HepG2 (cell line): ENCODE measurements around the gene CCDC192. TPM values are rescaled to one million over a fixed set of nuclear protein-coding genes. Genes with fewer than 3 reads are reported as not detected.

Experiments used
- ATAC-seq: fragments of 200-7000 bp; cut with Tn5 transposase; 3 replicates; pipeline ENCODE4 v1.9.1; 2020; ENCODE audit warnings: mild to moderate bottlenecking, moderate library complexity
- BruUV-seq: library from RNA; stranded (reverse); fragments of 400-500 nt; replicated peaks from 2 replicates; lab custom pipeline; 2021; lab: Mats Ljungman, UMichigan
- CTCF ChIA-PET: fragments of 300-600 bp; formaldehyde crosslinking; extraction: SDS; loops from one replicate; lab custom pipeline; 2021; ENCODE audit warnings: low total read pairs, inconsistent platforms, low intra/inter-chr PET ratio; lab: Yijun Ruan, JAX
- POLR2A ChIA-PET: fragments of 350-600 bp; sonication (Branson Sonifier 250); formaldehyde crosslinking; loops from one replicate; lab custom pipeline; 2020; ENCODE audit warnings: antibody characterized with exemption, inconsistent platforms; lab: Yijun Ruan, JAX
- DNase-seq: peaks from one replicate; pipeline ENCODE4 v3.0.0-alpha.2; 2015; ENCODE audit warnings: low spot score
- FAIRE-seq: peaks from 3 replicates; lab custom pipeline; 2011; peaks lifted over from hg19 to GRCh38; lab: Jason Lieb, UNC
- H2AFZ ChIP-seq: one replicate; pipeline ENCODE4 v1.6.1; 2011; ENCODE audit warnings: low read length, inconsistent platforms
- H3K27ac ChIP-seq: fragments of 300-600 bp; 3 replicates; pipeline ENCODE4 v1.8.0; 2011; ENCODE audit warnings: mixed run types, mild to moderate bottlenecking, mixed read lengths, low read length, inconsistent platforms; ENCODE audit not compliant: insufficient read depth; ENCODE audit errors: extremely low read length
- H3K27me3 ChIP-seq, 2 experiments: fragments of 200-600 bp in 1 of 2; 2 replicates in 1 of 2; 3 replicates in 1 of 2; pipeline versions ENCODE4 v1.6.0 to v1.8.0; 2011; ENCODE audit warnings: low read length in 2 of 2, mild to moderate bottlenecking in 2 of 2, moderate library complexity in 2 of 2, inconsistent platforms in 1 of 2; ENCODE audit not compliant: insufficient read depth in 2 of 2, control insufficient read depth in 1 of 2
- H3K36me3 ChIP-seq, 2 experiments: fragments of 200-600 bp in 1 of 2; replicated peaks in 1 of 2; 2 replicates in 1 of 2; 3 replicates in 1 of 2; pipeline versions ENCODE4 v1.5.1 to v1.8.0; 2011; ENCODE audit warnings: low read length in 2 of 2, inconsistent platforms in 1 of 2; ENCODE audit not compliant: insufficient read depth in 2 of 2, control insufficient read depth in 1 of 2
- H3K4me1 ChIP-seq: 2 replicates; pipeline ENCODE4 v1.5.1; 2012; ENCODE audit warnings: low read length, inconsistent platforms; ENCODE audit not compliant: insufficient read depth
- H3K4me2 ChIP-seq: 2 replicates; pipeline ENCODE4 v1.6.0; 2011; ENCODE audit warnings: low read depth, low read length, inconsistent platforms
- H3K4me3 ChIP-seq, 3 experiments: fragments of 200-600 bp in 1 of 3; sonication (generic), shearing (Covaris generic) in 1 of 3; replicated peaks in 1 of 3; 2 replicates each; pipeline ENCODE4 v1.5.1; 2011 to 2016; ENCODE audit warnings: low read length in 3 of 3, inconsistent platforms in 2 of 3, low read depth in 2 of 3, mild to moderate bottlenecking in 2 of 3, control low read depth in 1 of 3, mixed read lengths in 1 of 3; ENCODE audit not compliant: insufficient read depth in 1 of 3
- H3K79me2 ChIP-seq: one replicate; pipeline ENCODE4 v1.6.1; 2011; ENCODE audit warnings: low read length, inconsistent platforms; ENCODE audit not compliant: insufficient read depth
- H3K9ac ChIP-seq: 2 replicates; pipeline ENCODE4 v1.6.0; 2011; ENCODE audit warnings: mild to moderate bottlenecking, low read depth, low read length, inconsistent platforms; ENCODE audit not compliant: insufficient read depth
- H3K9me3 ChIP-seq: 2 replicates; pipeline ENCODE4 v1.5.1; 2012; ENCODE audit warnings: mild to moderate bottlenecking, low read length
- H4K20me1 ChIP-seq: 2 replicates; pipeline ENCODE4 v1.6.0; 2011; ENCODE audit warnings: inconsistent platforms, mild to moderate bottlenecking, low read length, moderate library complexity; ENCODE audit not compliant: insufficient read depth
- NR2F1 ChIP-seq, 2 experiments: fragments of 450-650 bp in 1 of 2; formaldehyde crosslinking in 1 of 2; IDR thresholded peaks; 2 replicates each; pipeline versions ENCODE4 v1.5.0 to v1.6.1; 2016 to 2020; ENCODE audit warnings: mild to moderate bottlenecking in 1 of 2, missing compliant biosample characterization in 1 of 2, missing genetic modification reagents in 1 of 2, moderate library complexity in 1 of 2
- RFX1 ChIP-seq: fragments of 450-650 bp; IDR thresholded peaks from 2 replicates; pipeline ENCODE4 v1.6.1; 2017
- TEAD2 ChIP-seq: sonication (generic); formaldehyde crosslinking; IDR thresholded peaks from 2 replicates; pipeline ENCODE4 v1.9.0; 2021; ENCODE audit warnings: missing genetic modification reagents
- ZNF225 ChIP-seq: sonication (generic); formaldehyde crosslinking; IDR thresholded peaks from 2 replicates; pipeline ENCODE4 v1.4.0; 2020; ENCODE audit warnings: mild to moderate bottlenecking, missing genetic modification reagents
- ZNF496 ChIP-seq: sonication (generic); formaldehyde crosslinking; IDR thresholded peaks from 2 replicates; pipeline ENCODE4 v1.8.1; 2023; ENCODE audit warnings: mild to moderate bottlenecking, moderate library complexity, missing genetic modification reagents; ENCODE audit not compliant: insufficient replicate concordance
- in situ Hi-C: cut with HindIII; loops from 2 replicates; pipeline ENCODE4 v1.10.0; 2017; ENCODE audit warnings: low pct_unique_long_range_greater_than_20kb; ENCODE audit not compliant: extremely low pct_ligation_motif_present
- intact Hi-C: fragments of 100-400 bp; cut with micrococcal nuclease; formaldehyde crosslinking; loops from one replicate; pipeline ENCODE4 v1.10.0; 2022; ENCODE audit not compliant: unreplicated experiment
- polyA plus RNA-seq, 8 experiments: library from polyadenylated mRNA; depleted of rRNA in 3 of 8; stranded (reverse) in 7 of 8; unstranded in 1 of 8; fragments of >200 nt; fragmentation: Illumina TruSeq in 4 of 8; extraction: Trizol in 4 of 8; gene quantifications; 2 replicates each; pipeline versions ENCODE4 v1.2.1 to v1.2.3, GENCODE V29; 2011 to 2016; ENCODE audit warnings: low read depth in 4 of 8, missing spikeins in 1 of 8, mixed read lengths in 1 of 8; ENCODE audit not compliant: insufficient read depth in 1 of 8
- total RNA-seq, 5 experiments: library from RNA; depleted of rRNA; stranded (reverse); fragments of >200 nt; fragmentation: Illumina TruSeq; extraction: Trizol; gene quantifications; 2 replicates each; pipeline ENCODE4 v1.2.3, GENCODE V29; 2016; ENCODE audit warnings: low read depth in 1 of 5
- TF ChIP-seq, protein P1 (sequence below): sonication (generic); formaldehyde crosslinking; IDR thresholded peaks from 2 replicates; pipeline ENCODE4 v1.5.0; 2020; ENCODE audit warnings: mild to moderate bottlenecking, missing genetic modification reagents
- TF ChIP-seq, protein P2 (sequence below): sonication (generic); formaldehyde crosslinking; IDR thresholded peaks from 2 replicates; pipeline ENCODE4 v1.5.0; 2020; ENCODE audit warnings: mild to moderate bottlenecking, missing genetic modification reagents
- TF ChIP-seq, protein P3 (sequence below): sonication (generic); formaldehyde crosslinking; IDR thresholded peaks from 2 replicates; pipeline ENCODE4 v1.4.0; 2020; ENCODE audit warnings: missing genetic modification reagents
- TF ChIP-seq, protein P4 (sequence below): sonication (generic); formaldehyde crosslinking; IDR thresholded peaks from 2 replicates; pipeline ENCODE4 v1.4.0; 2020; ENCODE audit warnings: missing genetic modification reagents, borderline replicate concordance

CCDC192 gene
- total and polyA plus RNA-seq, 2 of the 13 experiments (the other 11 are each of a cell fraction or from before 2014, with no cell fraction given): not detected

DNA sequence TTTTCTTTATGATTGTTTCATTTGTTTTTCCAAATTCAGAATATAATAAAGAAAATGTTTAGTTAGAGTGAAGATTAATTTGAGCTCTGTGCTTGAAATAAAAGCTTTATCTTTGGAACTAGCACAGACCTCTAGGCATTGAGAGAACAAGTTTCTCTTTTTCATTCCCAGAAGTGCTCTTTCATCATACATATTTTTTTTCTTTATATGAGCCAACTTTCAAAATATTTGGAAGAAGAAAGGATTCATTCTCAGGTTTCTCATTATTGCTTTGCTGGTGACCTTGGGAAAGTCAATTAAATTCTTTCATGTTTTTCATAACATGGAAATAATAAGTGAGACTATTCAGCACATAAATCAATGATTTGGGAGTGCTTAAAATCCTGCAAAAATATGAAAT, 37.5 kb upstream of the CCDC192 start:
- no peak overlapping the region for H3K9ac ChIP-seq
- in situ Hi-C loops: no loop called here
- no peaks in the 10 kb centered on the region for H3K9me3 ChIP-seq
- no peaks in the 10 kb centered on the region for H3K4me1 ChIP-seq
- FAIRE-seq: no peak
- intact Hi-C loops: no loop called here
- no peak for ATAC-seq
- no peaks in the 10 kb centered on the region for H3K79me2 ChIP-seq
- H3K4me2 ChIP-seq: no peak overlapping the region
- H3K4me3 ChIP-seq: no peak overlapping the region
- H3K27ac ChIP-seq: no peak overlapping the region
- H3K27me3 ChIP-seq: no peaks in the 10 kb centered on the region
- no peak overlapping the region for H2AFZ ChIP-seq
- CTCF ChIA-PET: no interaction called here
- H4K20me1 ChIP-seq: no peaks in the 10 kb centered on the region
- H3K36me3 ChIP-seq: no peaks in the 10 kb centered on the region
- POLR2A ChIA-PET: no interaction called here
- DNase-seq: no peak
- TF ChIP-seq, protein P1, sequence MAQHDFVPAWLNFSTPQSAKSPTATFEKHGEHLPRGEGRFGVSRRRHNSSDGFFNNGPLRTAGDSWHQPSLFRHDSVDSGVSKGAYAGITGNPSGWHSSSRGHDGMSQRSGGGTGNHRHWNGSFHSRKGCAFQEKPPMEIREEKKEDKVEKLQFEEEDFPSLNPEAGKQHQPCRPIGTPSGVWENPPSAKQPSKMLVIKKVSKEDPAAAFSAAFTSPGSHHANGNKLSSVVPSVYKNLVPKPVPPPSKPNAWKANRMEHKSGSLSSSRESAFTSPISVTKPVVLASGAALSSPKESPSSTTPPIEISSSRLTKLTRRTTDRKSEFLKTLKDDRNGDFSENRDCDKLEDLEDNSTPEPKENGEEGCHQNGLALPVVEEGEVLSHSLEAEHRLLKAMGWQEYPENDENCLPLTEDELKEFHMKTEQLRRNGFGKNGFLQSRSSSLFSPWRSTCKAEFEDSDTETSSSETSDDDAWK: no peak
- TF ChIP-seq, protein P2, sequence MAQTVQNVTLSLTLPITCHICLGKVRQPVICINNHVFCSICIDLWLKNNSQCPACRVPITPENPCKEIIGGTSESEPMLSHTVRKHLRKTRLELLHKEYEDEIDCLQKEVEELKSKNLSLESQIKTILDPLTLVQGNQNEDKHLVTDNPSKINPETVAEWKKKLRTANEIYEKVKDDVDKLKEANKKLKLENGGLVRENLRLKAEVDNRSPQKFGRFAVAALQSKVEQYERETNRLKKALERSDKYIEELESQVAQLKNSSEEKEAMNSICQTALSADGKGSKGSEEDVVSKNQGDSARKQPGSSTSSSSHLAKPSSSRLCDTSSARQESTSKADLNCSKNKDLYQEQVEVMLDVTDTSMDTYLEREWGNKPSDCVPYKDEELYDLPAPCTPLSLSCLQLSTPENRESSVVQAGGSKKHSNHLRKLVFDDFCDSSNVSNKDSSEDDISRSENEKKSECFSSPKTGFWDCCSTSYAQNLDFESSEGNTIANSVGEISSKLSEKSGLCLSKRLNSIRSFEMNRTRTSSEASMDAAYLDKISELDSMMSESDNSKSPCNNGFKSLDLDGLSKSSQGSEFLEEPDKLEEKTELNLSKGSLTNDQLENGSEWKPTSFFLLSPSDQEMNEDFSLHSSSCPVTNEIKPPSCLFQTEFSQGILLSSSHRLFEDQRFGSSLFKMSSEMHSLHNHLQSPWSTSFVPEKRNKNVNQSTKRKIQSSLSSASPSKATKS: no peak
- TF ChIP-seq RFX1 (no peak), ZNF496 (CRISPR knock-in tag) (no peak), ZNF225 (no peak), NR2F1 (CRISPR knock-in tag; IDR thresholded peaks at IDR 0.05) (no peak), TEAD2 (no peak)
- TF ChIP-seq, protein P3, sequence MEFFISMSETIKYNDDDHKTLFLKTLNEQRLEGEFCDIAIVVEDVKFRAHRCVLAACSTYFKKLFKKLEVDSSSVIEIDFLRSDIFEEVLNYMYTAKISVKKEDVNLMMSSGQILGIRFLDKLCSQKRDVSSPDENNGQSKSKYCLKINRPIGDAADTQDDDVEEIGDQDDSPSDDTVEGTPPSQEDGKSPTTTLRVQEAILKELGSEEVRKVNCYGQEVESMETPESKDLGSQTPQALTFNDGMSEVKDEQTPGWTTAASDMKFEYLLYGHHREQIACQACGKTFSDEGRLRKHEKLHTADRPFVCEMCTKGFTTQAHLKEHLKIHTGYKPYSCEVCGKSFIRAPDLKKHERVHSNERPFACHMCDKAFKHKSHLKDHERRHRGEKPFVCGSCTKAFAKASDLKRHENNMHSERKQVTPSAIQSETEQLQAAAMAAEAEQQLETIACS (CRISPR knock-in tag): no peak
- TF ChIP-seq, protein P4, sequence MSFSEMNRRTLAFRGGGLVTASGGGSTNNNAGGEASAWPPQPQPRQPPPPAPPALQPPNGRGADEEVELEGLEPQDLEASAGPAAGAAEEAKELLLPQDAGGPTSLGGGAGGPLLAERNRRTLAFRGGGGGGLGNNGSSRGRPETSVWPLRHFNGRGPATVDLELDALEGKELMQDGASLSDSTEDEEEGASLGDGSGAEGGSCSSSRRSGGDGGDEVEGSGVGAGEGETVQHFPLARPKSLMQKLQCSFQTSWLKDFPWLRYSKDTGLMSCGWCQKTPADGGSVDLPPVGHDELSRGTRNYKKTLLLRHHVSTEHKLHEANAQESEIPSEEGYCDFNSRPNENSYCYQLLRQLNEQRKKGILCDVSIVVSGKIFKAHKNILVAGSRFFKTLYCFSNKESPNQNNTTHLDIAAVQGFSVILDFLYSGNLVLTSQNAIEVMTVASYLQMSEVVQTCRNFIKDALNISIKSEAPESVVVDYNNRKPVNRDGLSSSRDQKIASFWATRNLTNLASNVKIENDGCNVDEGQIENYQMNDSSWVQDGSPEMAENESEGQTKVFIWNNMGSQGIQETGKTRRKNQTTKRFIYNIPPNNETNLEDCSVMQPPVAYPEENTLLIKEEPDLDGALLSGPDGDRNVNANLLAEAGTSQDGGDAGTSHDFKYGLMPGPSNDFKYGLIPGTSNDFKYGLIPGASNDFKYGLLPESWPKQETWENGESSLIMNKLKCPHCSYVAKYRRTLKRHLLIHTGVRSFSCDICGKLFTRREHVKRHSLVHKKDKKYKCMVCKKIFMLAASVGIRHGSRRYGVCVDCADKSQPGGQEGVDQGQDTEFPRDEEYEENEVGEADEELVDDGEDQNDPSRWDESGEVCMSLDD (CRISPR knock-in tag): no peak
- BruUV-seq: no TSS peak
